ENCODE data around the gene AGBL4. TPM values are rescaled to one million over a fixed set of nuclear protein-coding genes. Genes with fewer than 3 reads are reported as not detected.
A peak's percentile ranks its signal among the peaks of the same experiment; 100 is the strongest.

AGBL4 gene
- total and polyA plus RNA-seq, 10 donors: 0.05 to 1.8 (median 0.32) TPM; not detected in 1

GRCh38 chr1:48591181-48591580, 1432.6 kb downstream of the AGBL4 start:
- DNase-seq: no peak
- TF ChIP-seq POLR2AphosphoS5 (IDR thresholded peaks at IDR 0.05): no peak
- no peak for TF ChIP-seq POLR2A (IDR thresholded peaks at IDR 0.05)
- TF ChIP-seq CTCF (IDR thresholded peaks at IDR 0.05 in 8 of 11, conservative IDR thresholded peaks at IDR 0.05 in 3 of 11): no peak
- Histone ChIP-seq H3K4me3 (no peak overlapping the region), H3K27ac (no peak overlapping the region), H3K4me1 (peaks cover 0 to 3% (median 0%) of the 10 kb centered on the region in 6 donors), H3K27me3 (replicated peaks in 1 of 7) (no peaks in the 10 kb centered on the region), H3K9me3 (no peaks in the 10 kb centered on the region), H3K36me3 (no peaks in the 10 kb centered on the region)
- intact Hi-C loops (cut with DNase I; ENCODE audit: low total_unique reads): no loop called here
- WGBS, 5 donors: 77 to 92% (median 82%) methylated on average over 4 of the region's 4 CpGs

- no peaks in the 10 kb centered on the region for H3K9me3 ChIP-seq
- H3K27me3 ChIP-seq (replicated peaks in 1 of 7): no peaks in the 10 kb centered on the region
- H3K4me1 ChIP-seq: no peaks in the 10 kb centered on the region
- no peaks in the 10 kb centered on the region for H3K36me3 ChIP-seq
- H3K27ac ChIP-seq: no peak overlapping the region
- intact Hi-C loops (cut with DNase I; ENCODE audit: low total_unique reads): no loop called here
- no peak for TF ChIP-seq POLR2AphosphoS5 (IDR thresholded peaks at IDR 0.05)
- no peak for TF ChIP-seq CTCF (IDR thresholded peaks at IDR 0.05 in 8 of 11, conservative IDR thresholded peaks at IDR 0.05 in 3 of 11)
- DNase-seq: no peak
- no peak overlapping the region for H3K4me3 ChIP-seq
Measured at GRCh38 chr1:48588061-48588460, 1435.7 kb downstream of the AGBL4 start.

GRCh38 chr1:48582408-48582807, 1441.3 kb downstream of the AGBL4 start:
- no peak overlapping the region for H3K4me3 ChIP-seq
- WGBS, 5 donors: 88 to 95% (median 90%) methylated on average over 3 of the region's 3 CpGs
- peaks cover 0 to 5% (median 0%) of the 10 kb centered on the region in 6 donors for H3K4me1 ChIP-seq
- intact Hi-C loops (cut with DNase I; ENCODE audit: low total_unique reads): no loop called here
- H3K36me3 ChIP-seq: no peaks in the 10 kb centered on the region
- H3K9me3 ChIP-seq: no peaks in the 10 kb centered on the region
- TF ChIP-seq POLR2A (IDR thresholded peaks at IDR 0.05) (no peak), POLR2AphosphoS5 (IDR thresholded peaks at IDR 0.05) (no peak), CTCF (IDR thresholded peaks at IDR 0.05 in 8 of 11, conservative IDR thresholded peaks at IDR 0.05 in 3 of 11) (no peak)
- no peak for DNase-seq
- H3K27me3 ChIP-seq (replicated peaks in 1 of 7): no peaks in the 10 kb centered on the region
- H3K27ac ChIP-seq: peak overlapping the region in 1 of 8 donors; percentile 1

GRCh38 chr1:48581270-48581669, 1442.5 kb downstream of the AGBL4 start:
- WGBS, 5 donors: 20 to 45% (median 42%) methylated on average over 2 of the region's 2 CpGs

More at GRCh38 chr1:48581270-48581669, 1442.5 kb downstream of the AGBL4 start:
- no peak for TF ChIP-seq POLR2A (IDR thresholded peaks at IDR 0.05)
- TF ChIP-seq CTCF (IDR thresholded peaks at IDR 0.05 in 8 of 11, conservative IDR thresholded peaks at IDR 0.05 in 3 of 11): no peak
- TF ChIP-seq POLR2AphosphoS5 (IDR thresholded peaks at IDR 0.05): no peak
- Histone ChIP-seq H3K4me1 (peaks cover 0 to 5% (median 0%) of the 10 kb centered on the region in 6 donors), H3K36me3 (no peaks in the 10 kb centered on the region), H3K27ac (peak overlapping the region in 1 of 8 donors; percentile 1), H3K4me3 (no peak overlapping the region), H3K27me3 (replicated peaks in 1 of 7) (no peaks in the 10 kb centered on the region), H3K9me3 (no peaks in the 10 kb centered on the region)
- intact Hi-C loops (cut with DNase I; ENCODE audit: low total_unique reads): no loop called here
- DNase-seq: no peak
